H9 (cell line): Measurements from ENCODE around the gene ACTR2. TPM values are rescaled to one million over a fixed set of nuclear protein-coding genes. Genes with fewer than 3 reads are reported as not detected.

Source experiments
- DNase-seq: peaks from one replicate; pipeline ENCODE4 v3.0.0-alpha.2; 2017
- H2AFZ ChIP-seq: one replicate; pipeline ENCODE4 v1.6.1; 2013; ENCODE audit warnings: mild to moderate bottlenecking, low read length, control low read depth, moderate library complexity
- H2AK5ac ChIP-seq: 2 replicates; pipeline ENCODE4 v1.6.1; 2013; ENCODE audit warnings: low read length, control low read depth, mixed read lengths; ENCODE audit not compliant: insufficient read length
- H2BK120ac ChIP-seq: one replicate; pipeline ENCODE4 v1.6.1; 2013; ENCODE audit warnings: low read depth, mild to moderate bottlenecking, low read length, control low read depth, inconsistent platforms; ENCODE audit not compliant: poor library complexity, severe bottlenecking
- H2BK12ac ChIP-seq: 2 replicates; pipeline ENCODE4 v1.6.1; 2013; ENCODE audit warnings: low read length, control low read depth, mixed read lengths, low read depth; ENCODE audit not compliant: insufficient read length
- H2BK15ac ChIP-seq: 2 replicates; pipeline ENCODE4 v1.6.1; 2013; ENCODE audit warnings: low read depth, low read length, control low read depth
- H2BK20ac ChIP-seq: one replicate; pipeline ENCODE4 v1.6.1; 2013; ENCODE audit warnings: low read depth, mild to moderate bottlenecking, low read length, control low read depth, inconsistent platforms; ENCODE audit not compliant: poor library complexity, severe bottlenecking
- H2BK5ac ChIP-seq: 2 replicates; pipeline ENCODE4 v1.6.1; 2013; ENCODE audit warnings: low read length, control low read depth, mixed read lengths; ENCODE audit not compliant: insufficient read length
- H3K14ac ChIP-seq: 2 replicates; pipeline ENCODE4 v1.6.1; 2013; ENCODE audit warnings: low read length, control low read depth; ENCODE audit not compliant: insufficient read depth
- H3K18ac ChIP-seq: 2 replicates; pipeline ENCODE4 v1.6.1; 2013; ENCODE audit warnings: low read depth, mild to moderate bottlenecking, mixed read lengths, low read length, control low read depth; ENCODE audit not compliant: insufficient read length
- H3K23ac ChIP-seq: 2 replicates; pipeline ENCODE4 v1.6.1; 2013; ENCODE audit warnings: low read length, control low read depth, mixed read lengths, low read depth; ENCODE audit not compliant: insufficient read length
- H3K23me2 ChIP-seq: 2 replicates; pipeline ENCODE4 v1.6.1; 2013; ENCODE audit warnings: low read depth, mild to moderate bottlenecking, mixed read lengths, low read length, control low read depth; ENCODE audit not compliant: insufficient read length, poor library complexity, severe bottlenecking
- H3K27ac ChIP-seq: 2 replicates; pipeline ENCODE4 v1.5.1; 2013; ENCODE audit warnings: low read length, control low read depth, mixed read lengths, low read depth; ENCODE audit not compliant: insufficient read length
- H3K27me3 ChIP-seq: 2 replicates; pipeline ENCODE4 v1.6.1; 2013; ENCODE audit warnings: low read length, control low read depth, inconsistent platforms; ENCODE audit not compliant: insufficient read depth
- H3K4ac ChIP-seq: 2 replicates; pipeline ENCODE4 v1.6.1; 2013; ENCODE audit warnings: low read depth, mild to moderate bottlenecking, control low read depth, inconsistent platforms, low read length, moderate library complexity
- H3K4me1 ChIP-seq: 2 replicates; pipeline ENCODE4 v1.6.1; 2013; ENCODE audit warnings: low read length, control low read depth, inconsistent platforms; ENCODE audit not compliant: insufficient read depth
- H3K4me2 ChIP-seq: 2 replicates; pipeline ENCODE4 v1.6.1; 2013; ENCODE audit warnings: low read length, control low read depth, mixed read lengths; ENCODE audit not compliant: insufficient read length, insufficient read depth
- H3K56ac ChIP-seq: 2 replicates; pipeline ENCODE4 v1.6.1; 2013; ENCODE audit warnings: low read depth, mild to moderate bottlenecking, mixed read lengths, low read length, control low read depth; ENCODE audit not compliant: insufficient read length
- H3K79me1 ChIP-seq: 2 replicates; pipeline ENCODE4 v1.6.1; 2013; ENCODE audit warnings: low read depth, mild to moderate bottlenecking, moderate library complexity, low read length, control low read depth, inconsistent platforms; ENCODE audit not compliant: insufficient read depth, poor library complexity, severe bottlenecking
- H3K79me2 ChIP-seq: 2 replicates; pipeline ENCODE4 v1.6.1; 2013; ENCODE audit warnings: low read length, control low read depth, inconsistent platforms; ENCODE audit not compliant: insufficient read depth
- H3K9ac ChIP-seq: 2 replicates; pipeline ENCODE4 v1.6.1; 2013; ENCODE audit warnings: low read length, control low read depth, mixed read lengths; ENCODE audit not compliant: insufficient read length; ENCODE audit errors: extremely low read depth
- H3K9me3 ChIP-seq: one replicate; pipeline ENCODE4 v1.6.1; 2013; ENCODE audit warnings: low read depth, low read length, inconsistent platforms; ENCODE audit not compliant: control insufficient read depth
- H3T11ph ChIP-seq: one replicate; pipeline ENCODE4 v1.6.1; 2013; ENCODE audit warnings: mild to moderate bottlenecking, low read length, control low read depth, inconsistent platforms
- H4K20me1 ChIP-seq: one replicate; pipeline ENCODE4 v1.6.1; 2013; ENCODE audit not compliant: control insufficient read depth, insufficient read length, insufficient read depth
- H4K5ac ChIP-seq: 2 replicates; pipeline ENCODE4 v1.6.1; 2013; ENCODE audit warnings: low read depth, mild to moderate bottlenecking, mixed read lengths, low read length, control low read depth; ENCODE audit not compliant: insufficient read length
- H4K8ac ChIP-seq: replicated peaks from 2 replicates; pipeline ENCODE4 v1.6.1; 2013; ENCODE audit warnings: low read length, control low read depth, mixed read lengths, low read depth; ENCODE audit not compliant: insufficient read length
- H4K91ac ChIP-seq: 2 replicates; pipeline ENCODE4 v1.6.1; 2013; ENCODE audit warnings: low read depth, mild to moderate bottlenecking, moderate library complexity, mixed read lengths, low read length, control low read depth; ENCODE audit not compliant: insufficient read length
- H3K27ac Mint-ChIP-seq, 3 experiments: 2 replicates in 2 of 3; 3 replicates in 1 of 3; pipeline ENCODE4 v1.8.0; 2020 to 2021; ENCODE audit warnings: mixed read lengths in 3 of 3, mild to moderate bottlenecking in 1 of 3, moderate library complexity in 1 of 3
- H3K27me3 Mint-ChIP-seq: 2 replicates; pipeline ENCODE4 v1.8.0; 2021; ENCODE audit warnings: low read depth, mild to moderate bottlenecking, moderate library complexity, mixed read lengths
- H3K36me3 Mint-ChIP-seq, 3 experiments: 2 replicates in 2 of 3; 3 replicates in 1 of 3; pipeline ENCODE4 v1.8.0; 2020 to 2021; ENCODE audit warnings: low read depth in 3 of 3, mixed read lengths in 3 of 3; ENCODE audit not compliant: insufficient read depth in 1 of 3
- H3K4me1 Mint-ChIP-seq, 2 experiments: 2 replicates each; pipeline ENCODE4 v1.8.0; 2020; ENCODE audit warnings: mixed read lengths in 2 of 2
- H3K4me3 Mint-ChIP-seq, 2 experiments: 2 replicates in 1 of 2; 3 replicates in 1 of 2; pipeline ENCODE4 v1.8.0; 2020 to 2021; ENCODE audit warnings: mild to moderate bottlenecking in 2 of 2, mixed read lengths in 2 of 2, moderate library complexity in 1 of 2
- H3K9me3 Mint-ChIP-seq, 2 experiments: 2 replicates in 1 of 2; 3 replicates in 1 of 2; pipeline ENCODE4 v1.8.0; 2020; ENCODE audit warnings: mild to moderate bottlenecking in 2 of 2, mixed read lengths in 2 of 2, moderate library complexity in 1 of 2
- WGBS: extraction: QIAGEN DNeasy Blood & Tissue Kit; methylation state at CpG from one replicate; pipeline ENCODE4 v1.1.7; 2013; ENCODE audit warnings: missing lambda C conversion rate, low lambda C conversion rate, mixed read lengths; ENCODE audit not compliant: insufficient read length; ENCODE audit errors: extremely low coverage; 5-methylcytosine and 5-hydroxymethylcytosine counted together
- total RNA-seq: library from RNA; stranded (reverse); gene quantifications from 2 replicates; pipeline ENCODE4 v1.2.1, GENCODE V29; 2021
- TF ChIP-seq, protein P1 (sequence below): fragments of 200-600 bp; sonication (generic); conservative IDR thresholded peaks from 3 replicates; pipeline ENCODE4 v1.8.0; 2021; ENCODE audit warnings: antibody characterized with exemption, mild to moderate bottlenecking

Gene ACTR2
- total RNA-seq, 1 experiment from 2014 or later = 176 TPM

- H2BK5ac ChIP-seq = no peak overlapping the region
- no peak overlapping the region for H3K14ac ChIP-seq
- no peak overlapping the region for H4K5ac ChIP-seq
- no peaks in the 10 kb centered on the region for H3K9me3 ChIP-seq
- H4K20me1 ChIP-seq = no peaks in the 10 kb centered on the region
- no peak overlapping the region for H4K8ac ChIP-seq
- H3K27me3 Mint-ChIP-seq = peaks cover 3% of the 10 kb centered on the region
- H2AFZ ChIP-seq = no peak overlapping the region
- H4K91ac ChIP-seq = no peak overlapping the region
- no peak overlapping the region for H3K4ac ChIP-seq
- TF ChIP-seq, protein P1, sequence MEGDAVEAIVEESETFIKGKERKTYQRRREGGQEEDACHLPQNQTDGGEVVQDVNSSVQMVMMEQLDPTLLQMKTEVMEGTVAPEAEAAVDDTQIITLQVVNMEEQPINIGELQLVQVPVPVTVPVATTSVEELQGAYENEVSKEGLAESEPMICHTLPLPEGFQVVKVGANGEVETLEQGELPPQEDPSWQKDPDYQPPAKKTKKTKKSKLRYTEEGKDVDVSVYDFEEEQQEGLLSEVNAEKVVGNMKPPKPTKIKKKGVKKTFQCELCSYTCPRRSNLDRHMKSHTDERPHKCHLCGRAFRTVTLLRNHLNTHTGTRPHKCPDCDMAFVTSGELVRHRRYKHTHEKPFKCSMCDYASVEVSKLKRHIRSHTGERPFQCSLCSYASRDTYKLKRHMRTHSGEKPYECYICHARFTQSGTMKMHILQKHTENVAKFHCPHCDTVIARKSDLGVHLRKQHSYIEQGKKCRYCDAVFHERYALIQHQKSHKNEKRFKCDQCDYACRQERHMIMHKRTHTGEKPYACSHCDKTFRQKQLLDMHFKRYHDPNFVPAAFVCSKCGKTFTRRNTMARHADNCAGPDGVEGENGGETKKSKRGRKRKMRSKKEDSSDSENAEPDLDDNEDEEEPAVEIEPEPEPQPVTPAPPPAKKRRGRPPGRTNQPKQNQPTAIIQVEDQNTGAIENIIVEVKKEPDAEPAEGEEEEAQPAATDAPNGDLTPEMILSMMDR = no peak
- H3K79me1 ChIP-seq = no peaks in the 10 kb centered on the region
- H2AK5ac ChIP-seq = no peak overlapping the region
- no peak overlapping the region for H2BK20ac ChIP-seq
- no peak overlapping the region for H3K4me3 Mint-ChIP-seq
- H2BK15ac ChIP-seq = no peak overlapping the region
- no peaks in the 10 kb centered on the region for H3K23me2 ChIP-seq
- H3K9me3 Mint-ChIP-seq = no peaks in the 10 kb centered on the region; a peak in 1 of 5 replicates
- no peaks in the 10 kb centered on the region for H3K36me3 Mint-ChIP-seq
- no peaks in the 10 kb centered on the region for H3K79me2 ChIP-seq
- H3K56ac ChIP-seq = no peak overlapping the region
- no peak overlapping the region for H2BK120ac ChIP-seq
- no peak overlapping the region for H3K27ac ChIP-seq
- no peak overlapping the region for H3K18ac ChIP-seq
- H3K4me1 Mint-ChIP-seq = peaks cover 5 to 10% of the 10 kb centered on the region in 2 experiments
- no peak overlapping the region for H3K23ac ChIP-seq
- no peak overlapping the region for H3K4me2 ChIP-seq
- H3T11ph ChIP-seq = no peak overlapping the region
- H3K9ac ChIP-seq = no peak overlapping the region
- no peak for DNase-seq
- no CpG with 5 or more reads among the region's 3 CpGs for WGBS
- no peak overlapping the region for H2BK12ac ChIP-seq
- no peaks in the 10 kb centered on the region for H3K4me1 ChIP-seq
- no peak overlapping the region for H3K27ac Mint-ChIP-seq
- H3K27me3 ChIP-seq = no peaks in the 10 kb centered on the region
Measured at GRCh38 chr2:65215946-65216345, 11.7 kb upstream of the ACTR2 start.
